Smooth muscle cell (in vitro differentiated cells): ENCODE results near the gene CATSPERB. TPM values are rescaled to one million over a fixed set of nuclear protein-coding genes. Genes with fewer than 3 reads are reported as not detected.
"Not testable (repeated sequence)": the region's sequence is repeated elsewhere in the genome, so short reads cannot be mapped to it uniquely, and the experiment has no call there.

ENCODE experiments used
- DNase-seq: peaks from one replicate; lab custom pipeline; 2025; ENCODE audit not compliant: unreplicated experiment; lab: John Stamatoyannopoulos, UW
- H2AFZ ChIP-seq: fragments of 200-600 bp; sonication (generic); 2 replicates; pipeline ENCODE4 v1.6.0; 2016; ENCODE audit warnings: antibody characterized with exemption, low read depth, mild to moderate bottlenecking
- H3F3A ChIP-seq: fragments of 200-600 bp; sonication (generic); 2 replicates; pipeline ENCODE4 v1.6.0; 2017; ENCODE audit warnings: antibody characterized with exemption, low read depth
- H3K27ac ChIP-seq: fragments of 200-600 bp; sonication (generic); 2 replicates; pipeline ENCODE4 v1.5.1; 2016; ENCODE audit warnings: low read depth, mild to moderate bottlenecking
- H3K27me3 ChIP-seq: fragments of 200-600 bp; sonication (generic); 2 replicates; pipeline ENCODE4 v1.6.1; 2016; ENCODE audit warnings: low read depth, mild to moderate bottlenecking
- H3K36me3 ChIP-seq: fragments of 200-600 bp; sonication (generic); 2 replicates; pipeline ENCODE4 v1.5.1; 2016; ENCODE audit warnings: low read depth
- H3K4me1 ChIP-seq: fragments of 200-600 bp; sonication (generic); 2 replicates; pipeline ENCODE4 v1.5.1; 2016; ENCODE audit warnings: low read depth
- H3K4me2 ChIP-seq: fragments of 200-600 bp; sonication (generic); 2 replicates; pipeline ENCODE4 v1.6.0; 2016; ENCODE audit warnings: mild to moderate bottlenecking
- H3K4me3 ChIP-seq: fragments of 200-600 bp; sonication (generic); 2 replicates; pipeline ENCODE4 v1.5.1; 2016; ENCODE audit warnings: mild to moderate bottlenecking
- H3K79me2 ChIP-seq: fragments of 200-600 bp; sonication (generic); 2 replicates; pipeline ENCODE4 v1.6.0; 2016; ENCODE audit warnings: low read depth, mild to moderate bottlenecking
- H3K9ac ChIP-seq: fragments of 200-600 bp; sonication (generic); 2 replicates; pipeline ENCODE4 v1.6.0; 2016; ENCODE audit warnings: low read depth
- H3K9me3 ChIP-seq: fragments of 200-600 bp; sonication (generic); replicated peaks from 2 replicates; pipeline ENCODE4 v1.5.1; 2016; ENCODE audit warnings: low read depth
- H4K20me1 ChIP-seq: fragments of 200-600 bp; sonication (generic); 2 replicates; pipeline ENCODE4 v1.6.0; 2016; ENCODE audit warnings: low read depth
- CTCF ChIP-seq: fragments of 200-600 bp; sonication (generic); IDR thresholded peaks from 2 replicates; pipeline ENCODE4 v1.5.1; 2017; ENCODE audit warnings: borderline replicate concordance, mild to moderate bottlenecking, antibody characterized with exemption; ENCODE audit not compliant: insufficient read depth, poor library complexity, severe bottlenecking
- WGBS: methylation state at CpG from one replicate; pipeline ENCODE4 v1.1.7; 2016; ENCODE audit warnings: low lambda C conversion rate; 5-methylcytosine and 5-hydroxymethylcytosine counted together
- polyA plus RNA-seq: library from polyadenylated mRNA; unstranded; fragments of >200 nt; fragmentation: Nextera tagmentation; extraction: Ambion mirVana; gene quantifications from 2 replicates; pipeline ENCODE4 v1.2.1, GENCODE V29; 2016
- total RNA-seq: library from RNA; depleted of rRNA; stranded (reverse); fragments of >200 nt; gene quantifications from 2 replicates; pipeline ENCODE4 v1.2.3, GENCODE V29; 2014

CATSPERB gene
- total and polyA plus RNA-seq, 2 experiments from 2014 or later = 0.18 TPM; not detected in 1

DNA sequence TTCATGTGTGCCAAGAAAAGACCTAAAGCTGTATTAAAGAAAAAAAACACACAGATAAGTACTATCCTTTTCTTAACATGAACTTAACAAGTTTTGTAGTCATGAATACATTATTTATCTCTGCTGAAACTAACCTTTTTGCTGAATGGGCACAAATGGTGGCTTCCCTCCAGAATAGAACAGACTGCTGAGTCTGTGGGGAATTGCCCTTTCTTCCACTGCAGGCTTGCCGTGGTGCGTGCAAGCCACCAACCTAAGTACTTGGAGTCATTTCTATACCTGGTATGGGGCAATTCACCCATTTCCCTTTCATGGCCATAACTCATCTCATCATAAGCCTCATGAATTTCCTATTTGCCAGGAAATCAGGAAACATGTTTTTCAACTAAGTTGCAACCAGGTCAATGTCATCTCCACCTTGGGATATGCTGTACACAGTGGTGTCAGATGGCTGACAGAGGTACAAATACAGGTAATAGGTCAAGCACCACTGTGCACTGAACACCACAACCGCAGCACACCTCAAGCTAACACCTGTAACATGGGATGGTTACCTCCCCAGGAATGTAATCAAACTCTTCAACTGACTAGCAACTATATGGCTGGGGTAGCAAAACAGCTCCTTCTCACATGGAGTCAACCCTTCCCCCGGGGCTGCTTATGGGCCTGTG is 49.9 kb downstream of the CATSPERB start:
- TF ChIP-seq CTCF = no peak
- H3K4me1 ChIP-seq = no peaks in the 10 kb centered on the region
- no peaks in the 10 kb centered on the region for H3F3A ChIP-seq
- DNase-seq = no peak
- no peak overlapping the region for H3K27ac ChIP-seq
- H3K27me3 ChIP-seq = no peaks in the 10 kb centered on the region
- no peaks in the 10 kb centered on the region for H3K79me2 ChIP-seq
- no peaks in the 10 kb centered on the region for H3K36me3 ChIP-seq
- WGBS = 92% methylated on average over 4 of the region's 4 CpGs
- no peaks in the 10 kb centered on the region for H3K9me3 ChIP-seq
- no peak overlapping the region for H3K4me3 ChIP-seq
- no peaks in the 10 kb centered on the region for H4K20me1 ChIP-seq
- no peak overlapping the region for H2AFZ ChIP-seq
- H3K4me2 ChIP-seq = no peak overlapping the region
- H3K9ac ChIP-seq = no peak overlapping the region

- Histone ChIP-seq H4K20me1 (no peaks in the 10 kb centered on the region), H3F3A (no peaks in the 10 kb centered on the region), H3K4me2 (no peak overlapping the region), H3K27me3 (no peaks in the 10 kb centered on the region), H3K4me3 (no peak overlapping the region), H3K9ac (no peak overlapping the region), H3K27ac (no peak overlapping the region), H3K36me3 (no peaks in the 10 kb centered on the region), H2AFZ (no peak overlapping the region), H3K79me2 (no peaks in the 10 kb centered on the region), H3K4me1 (no peaks in the 10 kb centered on the region), H3K9me3 (no peaks in the 10 kb centered on the region)
- TF ChIP-seq CTCF = no peak
- no peak for DNase-seq
- WGBS = 85% methylated on average over 4 of the region's 4 CpGs
Measured at GRCh38 chr14:91681118-91681517, 50.8 kb downstream of the CATSPERB start.

DNA sequence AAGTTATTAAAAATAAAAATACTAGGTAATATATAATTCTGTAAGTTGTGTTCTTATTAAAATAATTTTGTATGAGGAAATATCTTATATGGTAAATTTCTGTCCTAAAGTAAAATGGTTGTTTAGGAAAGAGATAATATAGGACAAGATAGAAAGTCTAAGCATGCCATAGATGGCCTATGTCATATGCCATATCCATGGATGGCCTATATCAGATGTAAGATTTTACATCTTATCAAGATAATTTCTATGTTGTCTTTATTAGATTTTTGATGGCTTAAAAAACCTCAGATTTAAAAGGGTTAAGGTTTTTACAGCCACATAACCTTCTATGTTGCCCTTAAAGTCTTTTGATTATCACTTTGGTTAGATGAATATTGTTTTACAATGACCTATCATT is 52.6 kb downstream of the CATSPERB start:
- no peak for TF ChIP-seq CTCF
- Histone ChIP-seq H3K79me2 (no peaks in the 10 kb centered on the region), H3K27ac (no peak overlapping the region), H3K9me3 (no peaks in the 10 kb centered on the region), H3K4me2 (no peak overlapping the region), H3K36me3 (no peaks in the 10 kb centered on the region), H3F3A (no peaks in the 10 kb centered on the region), H3K9ac (no peak overlapping the region), H3K27me3 (no peaks in the 10 kb centered on the region), H3K4me3 (no peak overlapping the region), H4K20me1 (no peaks in the 10 kb centered on the region), H3K4me1 (no peaks in the 10 kb centered on the region), H2AFZ (no peak overlapping the region)
- DNase-seq = no peak

- H3K9me3 ChIP-seq, H2AFZ ChIP-seq, H4K20me1 ChIP-seq, H3K36me3 ChIP-seq, H3K9ac ChIP-seq, DNase-seq, H3K27ac ChIP-seq, H3K4me1 ChIP-seq, H3K4me3 ChIP-seq, H3K4me2 ChIP-seq, H3K27me3 ChIP-seq, H3K79me2 ChIP-seq, H3F3A ChIP-seq: not testable (repeated sequence)
- 92% methylated on average over 3 of the region's 3 CpGs for WGBS
Measured at GRCh38 chr14:91677687-91678086, 54.2 kb downstream of the CATSPERB start.
